ENCODE results near the gene MTX2.

The MTX2 gene

GRCh38 chr2:176278927-176279326 lies 9.7 kb downstream of the MTX2 start:
- H3F3A ChIP-seq (ENCODE audit: insufficient read depth), result no peaks in the 10 kb centered on the region
- H3K4me2 ChIP-seq (ENCODE audit: low read depth, low read length, poor library complexity, severe bottlenecking), result no peak overlapping the region
- H3K9ac ChIP-seq (ENCODE audit: low read length), result no peak overlapping the region
- no peak overlapping the region for H2AFZ ChIP-seq (ENCODE audit: low read depth, low read length, severe bottlenecking)
- TF ChIP-seq CTCF (IDR thresholded peaks at IDR 0.05; ENCODE audit: insufficient read depth, low read length, poor library complexity, severe bottlenecking), result no peak
- no peak for TF ChIP-seq EZH2phosphoT487 (conservative IDR thresholded peaks at IDR 0.05; ENCODE audit: low read length)
- H3K36me3 ChIP-seq (ENCODE audit: low read length), result no peaks in the 10 kb centered on the region
- H3K9me3 ChIP-seq (ENCODE audit: insufficient read depth, low read length), result no peaks in the 10 kb centered on the region
- H3K9me2 ChIP-seq (replicated peaks; ENCODE audit: insufficient read depth, low read length), result no peaks in the 10 kb centered on the region
- no peaks in the 10 kb centered on the region for H3K27me3 ChIP-seq (ENCODE audit: low read length)
- H4K20me1 ChIP-seq (ENCODE audit: low read depth, low read length), result peaks cover 9% of the 10 kb centered on the region
- H3K79me2 ChIP-seq (ENCODE audit: insufficient read depth, low read length), result peaks cover 70% of the 10 kb centered on the region
- no peak overlapping the region for H3K4me3 ChIP-seq (ENCODE audit: insufficient read depth, low read length, poor library complexity, severe bottlenecking)
- no peak overlapping the region for H3K27ac ChIP-seq (ENCODE audit: low read depth, low read length)

- Histone ChIP-seq H2AFZ (ENCODE audit: low read depth, low read length, severe bottlenecking) (no peak overlapping the region), H3K27me3 (ENCODE audit: low read length) (no peaks in the 10 kb centered on the region), H4K20me1 (ENCODE audit: low read depth, low read length) (peaks cover 9% of the 10 kb centered on the region), H3K4me3 (ENCODE audit: insufficient read depth, low read length, poor library complexity, severe bottlenecking) (no peak overlapping the region), H3K36me3 (ENCODE audit: low read length) (no peaks in the 10 kb centered on the region), H3K9me2 (replicated peaks; ENCODE audit: insufficient read depth, low read length) (no peaks in the 10 kb centered on the region), H3K9me3 (ENCODE audit: insufficient read depth, low read length) (no peaks in the 10 kb centered on the region), H3K9ac (ENCODE audit: low read length) (no peak overlapping the region), H3K4me2 (ENCODE audit: low read depth, low read length, poor library complexity, severe bottlenecking) (no peak overlapping the region), H3F3A (ENCODE audit: insufficient read depth) (no peaks in the 10 kb centered on the region), H3K27ac (ENCODE audit: low read depth, low read length) (no peak overlapping the region), H3K79me2 (ENCODE audit: insufficient read depth, low read length) (peaks cover 65% of the 10 kb centered on the region)
- TF ChIP-seq CTCF (IDR thresholded peaks at IDR 0.05; ENCODE audit: insufficient read depth, low read length, poor library complexity, severe bottlenecking) (no peak), EZH2phosphoT487 (conservative IDR thresholded peaks at IDR 0.05; ENCODE audit: low read length) (no peak)
Observed at GRCh38 chr2:176280156-176280555, 10.9 kb downstream of the MTX2 start.

- no peaks in the 10 kb centered on the region for H3K9me2 ChIP-seq (replicated peaks; ENCODE audit: insufficient read depth, low read length)
- no peaks in the 10 kb centered on the region for H3K9me3 ChIP-seq (ENCODE audit: insufficient read depth, low read length)
- no peaks in the 10 kb centered on the region for H3F3A ChIP-seq (ENCODE audit: insufficient read depth)
- no peaks in the 10 kb centered on the region for H3K36me3 ChIP-seq (ENCODE audit: low read length)
- TF ChIP-seq CTCF (IDR thresholded peaks at IDR 0.05; ENCODE audit: insufficient read depth, low read length, poor library complexity, severe bottlenecking) (no peak), EZH2phosphoT487 (conservative IDR thresholded peaks at IDR 0.05; ENCODE audit: low read length) (no peak)
- H3K4me2 ChIP-seq (ENCODE audit: low read depth, low read length, poor library complexity, severe bottlenecking), result no peak overlapping the region
- H3K27ac ChIP-seq (ENCODE audit: low read depth, low read length), result no peak overlapping the region
- H4K20me1 ChIP-seq (ENCODE audit: low read depth, low read length), result peaks cover 13% of the 10 kb centered on the region
- no peaks in the 10 kb centered on the region for H3K27me3 ChIP-seq (ENCODE audit: low read length)
- no peak overlapping the region for H3K9ac ChIP-seq (ENCODE audit: low read length)
- H3K4me3 ChIP-seq (ENCODE audit: insufficient read depth, low read length, poor library complexity, severe bottlenecking), result no peak overlapping the region
- no peak overlapping the region for H2AFZ ChIP-seq (ENCODE audit: low read depth, low read length, severe bottlenecking)
- peaks cover 66% of the 10 kb centered on the region for H3K79me2 ChIP-seq (ENCODE audit: insufficient read depth, low read length)
Observed at GRCh38 chr2:176280867-176281658, 11.8 kb downstream of the MTX2 start.
